Measurements from ENCODE around the gene IFTAP.

GRCh38 chr11:36638556-36638955 lies 44.3 kb downstream of the IFTAP start:
- TF ChIP-seq CTCF (conservative IDR thresholded peaks at IDR 0.05; ENCODE audit: low read length): no peak
- no peak for TF ChIP-seq EZH2phosphoT487 (IDR thresholded peaks at IDR 0.05; ENCODE audit: borderline replicate concordance, low read depth, low read length)

All from OCI-LY7 (cell line).